ENCODE measurements around the gene C7orf33.
"Not testable (repeated sequence)": the region's sequence is repeated elsewhere in the genome, so short reads cannot be mapped to it uniquely, and the experiment has no call there.

DNA sequence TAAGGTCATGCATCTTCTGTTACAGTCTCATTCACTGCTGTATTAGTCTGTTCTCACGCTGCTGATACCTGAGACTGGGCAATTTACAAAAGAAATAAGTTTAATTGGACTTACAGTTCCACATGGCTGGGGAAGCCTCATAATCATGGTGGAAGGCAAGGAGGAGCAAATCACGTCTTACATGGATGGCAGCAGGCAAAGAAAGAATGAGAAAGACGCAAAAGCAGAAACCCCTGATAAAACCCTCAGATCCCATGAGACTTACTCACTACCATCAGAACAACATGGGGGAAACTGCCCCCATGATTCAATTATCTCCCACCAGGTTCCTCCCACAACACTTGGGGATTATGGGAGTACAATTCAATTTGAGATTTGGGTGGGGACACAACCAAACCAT lies 5.8 kb downstream of the C7orf33 start:
- TF ChIP-seq CTCF (IDR thresholded peaks at IDR 0.05; ENCODE audit: low read depth, low read length); POLR2A (IDR thresholded peaks at IDR 0.05; ENCODE audit: extremely low read depth, insufficient read length): not testable (repeated sequence)
- TF ChIP-seq, protein P1, sequence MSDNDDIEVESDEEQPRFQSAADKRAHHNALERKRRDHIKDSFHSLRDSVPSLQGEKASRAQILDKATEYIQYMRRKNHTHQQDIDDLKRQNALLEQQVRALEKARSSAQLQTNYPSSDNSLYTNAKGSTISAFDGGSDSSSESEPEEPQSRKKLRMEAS (IDR thresholded peaks at IDR 0.05; ENCODE audit: low read depth, low read length), result not testable (repeated sequence)
